HepG2 (cell line): ENCODE measurements around the gene AUTS2. TPM values are rescaled to one million over a fixed set of nuclear protein-coding genes. Genes with fewer than 3 reads are reported as not detected.

Source experiments
- ATAC-seq: fragments of 200-7000 bp; cut with Tn5 transposase; 3 replicates; pipeline ENCODE4 v1.9.1; 2020; ENCODE audit warnings: mild to moderate bottlenecking, moderate library complexity
- BruUV-seq: library from RNA; stranded (reverse); fragments of 400-500 nt; replicated peaks from 2 replicates; lab custom pipeline; 2021; lab: Mats Ljungman, UMichigan
- CTCF ChIA-PET: fragments of 300-600 bp; formaldehyde crosslinking; extraction: SDS; loops from one replicate; lab custom pipeline; 2021; ENCODE audit warnings: low total read pairs, inconsistent platforms, low intra/inter-chr PET ratio; lab: Yijun Ruan, JAX
- POLR2A ChIA-PET: fragments of 350-600 bp; sonication (Branson Sonifier 250); formaldehyde crosslinking; loops from one replicate; lab custom pipeline; 2020; ENCODE audit warnings: antibody characterized with exemption, inconsistent platforms; lab: Yijun Ruan, JAX
- DNase-seq: peaks from one replicate; pipeline ENCODE4 v3.0.0-alpha.2; 2015; ENCODE audit warnings: low spot score
- FAIRE-seq: peaks from 3 replicates; lab custom pipeline; 2011; peaks lifted over from hg19 to GRCh38; lab: Jason Lieb, UNC
- H2AFZ ChIP-seq: one replicate; pipeline ENCODE4 v1.6.1; 2011; ENCODE audit warnings: low read length, inconsistent platforms
- H3K27ac ChIP-seq: fragments of 300-600 bp; 3 replicates; pipeline ENCODE4 v1.8.0; 2011; ENCODE audit warnings: mixed run types, mild to moderate bottlenecking, mixed read lengths, low read length, inconsistent platforms; ENCODE audit not compliant: insufficient read depth; ENCODE audit errors: extremely low read length
- H3K27me3 ChIP-seq, 2 experiments: fragments of 200-600 bp in 1 of 2; 2 replicates in 1 of 2; 3 replicates in 1 of 2; pipeline versions ENCODE4 v1.6.0 to v1.8.0; 2011; ENCODE audit warnings: low read length in 2 of 2, mild to moderate bottlenecking in 2 of 2, moderate library complexity in 2 of 2, inconsistent platforms in 1 of 2; ENCODE audit not compliant: insufficient read depth in 2 of 2, control insufficient read depth in 1 of 2
- H3K36me3 ChIP-seq, 2 experiments: fragments of 200-600 bp in 1 of 2; replicated peaks in 1 of 2; 2 replicates in 1 of 2; 3 replicates in 1 of 2; pipeline versions ENCODE4 v1.5.1 to v1.8.0; 2011; ENCODE audit warnings: low read length in 2 of 2, inconsistent platforms in 1 of 2; ENCODE audit not compliant: insufficient read depth in 2 of 2, control insufficient read depth in 1 of 2
- H3K4me1 ChIP-seq: 2 replicates; pipeline ENCODE4 v1.5.1; 2012; ENCODE audit warnings: low read length, inconsistent platforms; ENCODE audit not compliant: insufficient read depth
- H3K4me2 ChIP-seq: 2 replicates; pipeline ENCODE4 v1.6.0; 2011; ENCODE audit warnings: low read depth, low read length, inconsistent platforms
- H3K4me3 ChIP-seq, 3 experiments: fragments of 200-600 bp in 1 of 3; sonication (generic), shearing (Covaris generic) in 1 of 3; replicated peaks in 1 of 3; 2 replicates each; pipeline ENCODE4 v1.5.1; 2011 to 2016; ENCODE audit warnings: low read length in 3 of 3, inconsistent platforms in 2 of 3, low read depth in 2 of 3, mild to moderate bottlenecking in 2 of 3, control low read depth in 1 of 3, mixed read lengths in 1 of 3; ENCODE audit not compliant: insufficient read depth in 1 of 3
- H3K79me2 ChIP-seq: one replicate; pipeline ENCODE4 v1.6.1; 2011; ENCODE audit warnings: low read length, inconsistent platforms; ENCODE audit not compliant: insufficient read depth
- H3K9ac ChIP-seq: 2 replicates; pipeline ENCODE4 v1.6.0; 2011; ENCODE audit warnings: mild to moderate bottlenecking, low read depth, low read length, inconsistent platforms; ENCODE audit not compliant: insufficient read depth
- H3K9me3 ChIP-seq: 2 replicates; pipeline ENCODE4 v1.5.1; 2012; ENCODE audit warnings: mild to moderate bottlenecking, low read length
- H4K20me1 ChIP-seq: 2 replicates; pipeline ENCODE4 v1.6.0; 2011; ENCODE audit warnings: inconsistent platforms, mild to moderate bottlenecking, low read length, moderate library complexity; ENCODE audit not compliant: insufficient read depth
- ATM ChIP-seq: fragments of 450-650 bp; IDR thresholded peaks from 2 replicates; pipeline ENCODE4 v1.7.1; 2017; ENCODE audit warnings: mild to moderate bottlenecking, borderline replicate concordance
- FOXP4 ChIP-seq: sonication (generic); formaldehyde crosslinking; IDR thresholded peaks from 2 replicates; pipeline ENCODE4 v1.4.0; 2020; ENCODE audit warnings: missing genetic modification reagents
- KAT8 ChIP-seq: IDR thresholded peaks from 2 replicates; pipeline ENCODE4 v1.6.1; 2016; ENCODE audit warnings: missing genetic modification reagents, missing compliant biosample characterization
- MBNL3 ChIP-seq: fragments of 250-450 bp; sonication (Bioruptor Pico); conservative IDR thresholded peaks from 2 replicates; pipeline ENCODE4 v1.8.0; 2022; ENCODE audit warnings: mild to moderate bottlenecking, inconsistent platforms
- MEIS2 ChIP-seq: sonication (generic); formaldehyde crosslinking; IDR thresholded peaks from 2 replicates; pipeline ENCODE4 v1.9.0; 2021; ENCODE audit warnings: mild to moderate bottlenecking, missing genetic modification reagents
- NR2F2 ChIP-seq: IDR thresholded peaks from 2 replicates; pipeline ENCODE4 v1.6.1; 2012; ENCODE audit warnings: low read depth, inconsistent platforms, borderline replicate concordance
- PLSCR1 ChIP-seq: sonication (generic); formaldehyde crosslinking; IDR thresholded peaks from 2 replicates; pipeline ENCODE4 v1.5.0; 2020; ENCODE audit warnings: missing genetic modification reagents, mild to moderate bottlenecking, borderline replicate concordance
- SIN3A ChIP-seq: IDR thresholded peaks from 2 replicates; pipeline ENCODE4 v1.6.1; 2011; ENCODE audit warnings: low read depth, mild to moderate bottlenecking, control low read depth, low read length, borderline replicate concordance
- TAF15 ChIP-seq: fragments of 200-400 bp; formaldehyde crosslinking; IDR thresholded peaks from one replicate; pipeline ENCODE4 v1.6.1; 2018; ENCODE audit warnings: mild to moderate bottlenecking, low read depth, low read length; ENCODE audit not compliant: poor library complexity, severe bottlenecking
- ZFP41 ChIP-seq: sonication (generic); formaldehyde crosslinking; IDR thresholded peaks from 2 replicates; pipeline ENCODE4 v1.4.0; 2020; ENCODE audit warnings: mild to moderate bottlenecking, missing genetic modification reagents, borderline replicate concordance
- ZFP62 ChIP-seq: sonication (generic); formaldehyde crosslinking; IDR thresholded peaks from 2 replicates; pipeline ENCODE4 v1.4.0; 2020; ENCODE audit warnings: missing genetic modification reagents
- ZFP91 ChIP-seq: sonication (generic); formaldehyde crosslinking; IDR thresholded peaks from 2 replicates; pipeline ENCODE4 v1.9.0; 2022; ENCODE audit warnings: missing genetic modification reagents, mild to moderate bottlenecking, borderline replicate concordance
- ZNF546 ChIP-seq: sonication (generic); formaldehyde crosslinking; conservative IDR thresholded peaks from 2 replicates; pipeline ENCODE4 v1.8.1; 2023; ENCODE audit warnings: mild to moderate bottlenecking, missing genetic modification reagents
- WGBS: methylation state at CpG from one replicate; pipeline ENCODE4 v1.1.6; 2017; ENCODE audit warnings: low lambda C conversion rate; 5-methylcytosine and 5-hydroxymethylcytosine counted together
- in situ Hi-C: cut with HindIII; loops from 2 replicates; pipeline ENCODE4 v1.10.0; 2017; ENCODE audit warnings: low pct_unique_long_range_greater_than_20kb; ENCODE audit not compliant: extremely low pct_ligation_motif_present
- intact Hi-C: fragments of 100-400 bp; cut with micrococcal nuclease; formaldehyde crosslinking; loops from one replicate; pipeline ENCODE4 v1.10.0; 2022; ENCODE audit not compliant: unreplicated experiment
- polyA plus RNA-seq, 8 experiments: library from polyadenylated mRNA; depleted of rRNA in 3 of 8; stranded (reverse) in 7 of 8; unstranded in 1 of 8; fragments of >200 nt; fragmentation: Illumina TruSeq in 4 of 8; extraction: Trizol in 4 of 8; gene quantifications; 2 replicates each; pipeline versions ENCODE4 v1.2.1 to v1.2.3, GENCODE V29; 2011 to 2016; ENCODE audit warnings: low read depth in 4 of 8, missing spikeins in 1 of 8, mixed read lengths in 1 of 8; ENCODE audit not compliant: insufficient read depth in 1 of 8
- total RNA-seq, 5 experiments: library from RNA; depleted of rRNA; stranded (reverse); fragments of >200 nt; fragmentation: Illumina TruSeq; extraction: Trizol; gene quantifications; 2 replicates each; pipeline ENCODE4 v1.2.3, GENCODE V29; 2016; ENCODE audit warnings: low read depth in 1 of 5
- TF ChIP-seq, protein P1 (sequence below): IDR thresholded peaks from 2 replicates; pipeline ENCODE4 v1.6.1; 2016; ENCODE audit warnings: missing biosample characterization, missing genetic modification reagents, low read depth
- TF ChIP-seq, protein P2 (sequence below): sonication (generic); formaldehyde crosslinking; IDR thresholded peaks from 2 replicates; pipeline ENCODE4 v1.8.0; 2022; ENCODE audit warnings: mild to moderate bottlenecking, missing genetic modification reagents, borderline replicate concordance
- TF ChIP-seq, protein P3 (sequence below): IDR thresholded peaks from 2 replicates; pipeline ENCODE4 v1.6.1; 2016; ENCODE audit warnings: missing compliant biosample characterization, missing genetic modification reagents, borderline replicate concordance

The AUTS2 gene
- total and polyA plus RNA-seq, 2 of the 13 experiments (the other 11 are each of a cell fraction or from before 2014, with no cell fraction given), result 0.38 TPM; not detected in 1

DNA sequence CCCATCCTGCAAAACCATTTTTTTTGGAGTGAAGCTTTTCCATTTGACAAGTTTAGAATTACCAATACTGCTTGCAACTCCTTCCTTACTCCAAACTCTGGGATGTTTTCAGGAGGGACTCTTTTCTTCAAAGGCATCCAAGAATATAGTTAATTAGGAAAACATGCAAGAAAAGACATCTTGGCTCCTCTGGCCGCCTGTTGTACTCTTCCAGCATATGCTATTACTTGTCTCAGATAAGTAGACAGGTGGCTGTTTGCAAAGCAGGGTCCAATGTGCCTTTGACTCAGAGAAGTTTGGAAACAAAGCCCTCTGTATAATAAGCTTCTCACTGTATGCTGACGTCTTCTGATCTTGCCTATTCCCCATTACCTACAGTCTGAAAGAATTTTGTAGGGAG is 746.5 kb downstream of the AUTS2 start:
- Histone ChIP-seq H3K27ac (no peak overlapping the region), H3K79me2 (no peaks in the 10 kb centered on the region), H2AFZ (no peak overlapping the region), H4K20me1 (no peaks in the 10 kb centered on the region), H3K36me3 (no peaks in the 10 kb centered on the region), H3K4me1 (no peaks in the 10 kb centered on the region), H3K9me3 (no peaks in the 10 kb centered on the region), H3K9ac (no peak overlapping the region), H3K4me3 (no peak overlapping the region), H3K27me3 (no peaks in the 10 kb centered on the region), H3K4me2 (no peak overlapping the region)
- DNase-seq, result no peak
- no peak for FAIRE-seq
- no TSS peak for BruUV-seq
- POLR2A ChIA-PET, result no interaction called here
- in situ Hi-C loops (no loop called here), intact Hi-C loops (no loop called here)
- CTCF ChIA-PET, result no interaction called here
- WGBS, result 0% methylated on average over 2 of the region's 2 CpGs
- no peak for ATAC-seq
- no peak for TF ChIP-seq MEIS2 (CRISPR knock-in tag)
- TF ChIP-seq KAT8 (CRISPR knock-in tag), result no peak
- TF ChIP-seq ZFP62 (CRISPR knock-in tag), result no peak
- TF ChIP-seq, protein P1, sequence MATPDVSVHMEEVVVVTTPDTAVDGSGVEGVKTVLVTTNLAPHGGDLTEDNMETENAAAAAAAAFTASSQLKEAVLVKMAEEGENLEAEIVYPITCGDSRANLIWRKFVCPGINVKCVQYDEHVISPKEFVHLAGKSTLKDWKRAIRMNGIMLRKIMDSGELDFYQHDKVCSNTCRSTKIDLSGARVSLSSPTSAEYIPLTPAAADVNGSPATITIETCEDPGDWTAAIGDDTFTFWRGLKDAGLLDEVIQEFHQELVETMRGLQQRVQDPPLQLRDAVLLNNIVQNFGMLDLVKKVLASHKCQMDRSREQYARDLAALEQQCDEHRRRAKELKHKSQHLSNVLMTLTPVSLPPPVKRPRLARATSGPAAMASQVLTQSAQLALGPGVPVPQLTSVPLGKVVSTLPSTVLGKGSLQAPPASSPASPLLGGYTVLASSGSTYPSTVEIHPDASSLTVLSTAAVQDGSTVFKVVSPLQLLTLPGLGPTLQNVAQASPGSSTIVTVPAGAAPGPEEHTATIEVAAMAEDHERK (CRISPR knock-in tag), result no peak
- no peak for TF ChIP-seq ZNF546
- TF ChIP-seq SIN3A, result no peak
- no peak for TF ChIP-seq FOXP4 (CRISPR knock-in tag)
- TF ChIP-seq ZFP41 (CRISPR knock-in tag), result no peak
- TF ChIP-seq, protein P2, sequence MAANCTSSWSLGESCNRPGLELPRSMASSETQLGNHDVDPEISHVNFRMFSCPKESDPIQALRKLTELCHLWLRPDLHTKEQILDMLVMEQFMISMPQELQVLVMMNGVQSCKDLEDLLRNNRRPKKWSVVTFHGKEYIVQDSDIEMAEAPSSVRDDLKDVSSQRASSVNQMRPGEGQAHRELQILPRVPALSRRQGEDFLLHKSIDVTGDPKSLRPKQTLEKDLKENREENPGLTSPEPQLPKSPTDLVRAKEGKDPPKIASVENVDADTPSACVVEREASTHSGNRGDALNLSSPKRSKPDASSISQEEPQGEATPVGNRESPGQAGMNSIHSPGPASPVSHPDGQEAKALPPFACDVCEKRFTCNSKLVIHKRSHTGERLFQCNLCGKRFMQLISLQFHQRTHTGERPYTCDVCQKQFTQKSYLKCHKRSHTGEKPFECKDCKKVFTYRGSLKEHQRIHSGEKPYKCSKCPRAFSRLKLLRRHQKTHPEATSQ (CRISPR knock-in tag), result no peak
- no peak for TF ChIP-seq ZFP91 (CRISPR knock-in tag)
- TF ChIP-seq PLSCR1 (CRISPR knock-in tag), result no peak
- TF ChIP-seq TAF15, result no peak
- TF ChIP-seq ATM, result no peak
- no peak for TF ChIP-seq NR2F2
- TF ChIP-seq MBNL3 (CRISPR knock-in tag), result no peak
- TF ChIP-seq, protein P3, sequence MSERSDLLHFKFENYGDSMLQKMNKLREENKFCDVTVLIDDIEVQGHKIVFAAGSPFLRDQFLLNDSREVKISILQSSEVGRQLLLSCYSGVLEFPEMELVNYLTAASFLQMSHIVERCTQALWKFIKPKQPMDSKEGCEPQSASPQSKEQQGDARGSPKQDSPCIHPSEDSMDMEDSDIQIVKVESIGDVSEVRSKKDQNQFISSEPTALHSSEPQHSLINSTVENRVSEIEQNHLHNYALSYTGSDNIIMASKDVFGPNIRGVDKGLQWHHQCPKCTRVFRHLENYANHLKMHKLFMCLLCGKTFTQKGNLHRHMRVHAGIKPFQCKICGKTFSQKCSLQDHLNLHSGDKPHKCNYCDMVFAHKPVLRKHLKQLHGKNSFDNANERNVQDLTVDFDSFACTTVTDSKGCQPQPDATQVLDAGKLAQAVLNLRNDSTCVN (CRISPR knock-in tag), result no peak
